Measurements from ENCODE around the gene CSF3. TPM values are rescaled to one million over a fixed set of nuclear protein-coding genes. Genes with fewer than 3 reads are reported as not detected.

CSF3 gene
- total RNA-seq, 1 donor from 2014 or later: not detected

GRCh38 chr17:39971076-39971603 lies 44.1 kb upstream of the CSF3 start:
- H3K9me3 Mint-ChIP-seq (ENCODE audit: unreplicated experiment): no peaks in the 10 kb centered on the region
- TF ChIP-seq, protein P1, sequence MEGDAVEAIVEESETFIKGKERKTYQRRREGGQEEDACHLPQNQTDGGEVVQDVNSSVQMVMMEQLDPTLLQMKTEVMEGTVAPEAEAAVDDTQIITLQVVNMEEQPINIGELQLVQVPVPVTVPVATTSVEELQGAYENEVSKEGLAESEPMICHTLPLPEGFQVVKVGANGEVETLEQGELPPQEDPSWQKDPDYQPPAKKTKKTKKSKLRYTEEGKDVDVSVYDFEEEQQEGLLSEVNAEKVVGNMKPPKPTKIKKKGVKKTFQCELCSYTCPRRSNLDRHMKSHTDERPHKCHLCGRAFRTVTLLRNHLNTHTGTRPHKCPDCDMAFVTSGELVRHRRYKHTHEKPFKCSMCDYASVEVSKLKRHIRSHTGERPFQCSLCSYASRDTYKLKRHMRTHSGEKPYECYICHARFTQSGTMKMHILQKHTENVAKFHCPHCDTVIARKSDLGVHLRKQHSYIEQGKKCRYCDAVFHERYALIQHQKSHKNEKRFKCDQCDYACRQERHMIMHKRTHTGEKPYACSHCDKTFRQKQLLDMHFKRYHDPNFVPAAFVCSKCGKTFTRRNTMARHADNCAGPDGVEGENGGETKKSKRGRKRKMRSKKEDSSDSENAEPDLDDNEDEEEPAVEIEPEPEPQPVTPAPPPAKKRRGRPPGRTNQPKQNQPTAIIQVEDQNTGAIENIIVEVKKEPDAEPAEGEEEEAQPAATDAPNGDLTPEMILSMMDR (IDR thresholded peaks at IDR 0.05): no peak
- H3K4me1 Mint-ChIP-seq (ENCODE audit: unreplicated experiment): peaks cover 6% of the 10 kb centered on the region
- DNase-seq (ENCODE audit: extremely low spot score, unreplicated experiment): no peak
- H3K27me3 Mint-ChIP-seq (ENCODE audit: unreplicated experiment): peaks cover 70% of the 10 kb centered on the region
- H3K4me3 Mint-ChIP-seq (ENCODE audit: unreplicated experiment): no peak overlapping the region
- no peak overlapping the region for H3K27ac Mint-ChIP-seq (ENCODE audit: unreplicated experiment)
- no peaks in the 10 kb centered on the region for H3K36me3 Mint-ChIP-seq (ENCODE audit: unreplicated experiment)

- DNase-seq (ENCODE audit: extremely low spot score, unreplicated experiment): no peak
- no peaks in the 10 kb centered on the region for H3K36me3 Mint-ChIP-seq (ENCODE audit: unreplicated experiment)
- no peaks in the 10 kb centered on the region for H3K9me3 Mint-ChIP-seq (ENCODE audit: unreplicated experiment)
- H3K27ac Mint-ChIP-seq (ENCODE audit: unreplicated experiment): peak overlapping the region; percentile 58
- H3K27me3 Mint-ChIP-seq (ENCODE audit: unreplicated experiment): peaks cover 61% of the 10 kb centered on the region
- TF ChIP-seq, protein P1 (IDR thresholded peaks at IDR 0.05): no peak
- H3K4me3 Mint-ChIP-seq (ENCODE audit: unreplicated experiment): no peak overlapping the region
- peaks cover 6% of the 10 kb centered on the region for H3K4me1 Mint-ChIP-seq (ENCODE audit: unreplicated experiment)
Measured at GRCh38 chr17:39972271-39972670, 43.0 kb upstream of the CSF3 start.

- DNase-seq (ENCODE audit: extremely low spot score, unreplicated experiment): no peak
- Mint-ChIP-seq H3K9me3 (ENCODE audit: unreplicated experiment) (no peaks in the 10 kb centered on the region), H3K27ac (ENCODE audit: unreplicated experiment) (no peak overlapping the region), H3K27me3 (ENCODE audit: unreplicated experiment) (peaks cover 57% of the 10 kb centered on the region), H3K36me3 (ENCODE audit: unreplicated experiment) (no peaks in the 10 kb centered on the region), H3K4me3 (ENCODE audit: unreplicated experiment) (no peak overlapping the region), H3K4me1 (ENCODE audit: unreplicated experiment) (peaks cover 6% of the 10 kb centered on the region)
- TF ChIP-seq, protein P1 (IDR thresholded peaks at IDR 0.05): no peak
Measured at GRCh38 chr17:39973496-39973895, 41.7 kb upstream of the CSF3 start.

- H3K4me3 Mint-ChIP-seq (ENCODE audit: unreplicated experiment): no peak overlapping the region
- no peaks in the 10 kb centered on the region for H3K9me3 Mint-ChIP-seq (ENCODE audit: unreplicated experiment)
- H3K27me3 Mint-ChIP-seq (ENCODE audit: unreplicated experiment): peaks cover 49% of the 10 kb centered on the region
- H3K36me3 Mint-ChIP-seq (ENCODE audit: unreplicated experiment): no peaks in the 10 kb centered on the region
- no peak for DNase-seq (ENCODE audit: extremely low spot score, unreplicated experiment)
- TF ChIP-seq, protein P1 (IDR thresholded peaks at IDR 0.05): no peak
- H3K27ac Mint-ChIP-seq (ENCODE audit: unreplicated experiment): no peak overlapping the region
- H3K4me1 Mint-ChIP-seq (ENCODE audit: unreplicated experiment): peaks cover 10% of the 10 kb centered on the region
Measured at GRCh38 chr17:39974433-39974832, 40.8 kb upstream of the CSF3 start.

DNA sequence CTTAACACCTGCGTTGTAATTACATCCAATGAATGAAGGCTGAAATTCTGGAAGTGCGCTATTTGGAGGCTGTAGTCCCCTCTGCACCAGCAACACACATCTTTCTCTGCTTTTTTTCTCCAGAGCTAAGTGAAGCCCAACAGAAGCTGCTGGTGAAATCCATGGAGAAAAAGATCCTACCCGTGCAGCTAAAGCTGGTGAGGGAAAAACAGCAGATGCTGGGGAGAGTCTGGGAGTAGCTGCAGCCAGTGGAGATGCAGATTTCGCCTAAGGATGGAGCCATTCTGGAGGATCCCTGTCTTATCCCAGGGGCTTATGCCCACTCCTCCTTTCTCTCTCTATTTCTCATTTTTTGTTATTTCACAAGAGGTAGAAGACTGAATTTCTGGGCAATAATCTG lies 39.4 kb upstream of the CSF3 start:
- no peak for DNase-seq (ENCODE audit: extremely low spot score, unreplicated experiment)
- Mint-ChIP-seq H3K9me3 (ENCODE audit: unreplicated experiment) (no peaks in the 10 kb centered on the region), H3K27ac (ENCODE audit: unreplicated experiment) (no peak overlapping the region), H3K4me3 (ENCODE audit: unreplicated experiment) (no peak overlapping the region), H3K36me3 (ENCODE audit: unreplicated experiment) (no peaks in the 10 kb centered on the region), H3K27me3 (ENCODE audit: unreplicated experiment) (peaks cover 37% of the 10 kb centered on the region), H3K4me1 (ENCODE audit: unreplicated experiment) (peaks cover 16% of the 10 kb centered on the region)
- TF ChIP-seq, protein P1 (IDR thresholded peaks at IDR 0.05): no peak
